HG02970 (cell line): ENCODE measurements around the gene EMX1.

Experiments
- ATAC-seq: cut with Tn5 transposase; IDR thresholded peaks from one replicate; pipeline ENCODE4 v1.9.1; 2021; ENCODE audit warnings: mild to moderate bottlenecking, moderate library complexity, moderate number of reproducible peaks; ENCODE audit not compliant: unreplicated experiment, low FRiP score

EMX1 gene

DNA sequence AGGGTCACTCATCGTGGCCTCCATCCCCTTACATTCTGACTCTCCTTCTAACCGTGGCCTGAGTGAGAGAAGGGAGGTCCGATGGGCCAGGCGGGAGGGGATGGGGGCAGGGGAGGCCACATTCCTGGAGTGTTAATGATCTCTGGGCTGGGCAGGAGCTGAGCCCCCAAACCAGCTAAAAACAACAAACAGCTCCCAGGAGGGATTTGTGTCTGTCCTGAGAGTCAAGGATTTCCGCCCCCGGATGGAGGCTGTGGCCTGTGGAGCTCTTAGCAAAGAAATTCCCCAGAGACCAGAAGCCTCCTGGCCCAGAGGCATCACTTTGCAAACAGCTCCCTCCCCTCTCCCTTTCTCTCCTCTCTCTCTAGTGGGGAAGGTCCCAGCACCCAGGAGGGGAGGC, 23.5 kb downstream of the EMX1 start:
- ATAC-seq = no peak

DNA sequence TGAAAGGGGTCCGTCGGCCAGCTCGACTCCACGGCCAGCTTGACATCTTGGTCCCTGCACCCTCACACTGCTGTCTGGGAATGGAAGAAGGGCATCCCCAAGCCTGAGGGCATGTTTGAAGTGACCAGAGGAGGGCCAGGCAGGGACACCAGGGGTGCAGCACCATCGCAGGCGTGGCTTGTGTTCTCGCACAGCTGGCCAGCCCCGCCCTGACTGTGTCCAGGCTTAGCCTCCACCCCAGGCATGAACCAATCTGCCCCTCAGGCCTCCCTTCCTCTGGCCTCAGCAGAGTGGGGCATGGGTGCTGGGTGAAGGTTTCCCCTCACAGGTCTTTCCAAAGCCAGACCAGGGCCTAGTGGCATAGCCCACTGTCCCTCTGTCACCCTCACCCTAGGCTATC, 25.0 kb downstream of the EMX1 start:
- ATAC-seq = no peak

DNA sequence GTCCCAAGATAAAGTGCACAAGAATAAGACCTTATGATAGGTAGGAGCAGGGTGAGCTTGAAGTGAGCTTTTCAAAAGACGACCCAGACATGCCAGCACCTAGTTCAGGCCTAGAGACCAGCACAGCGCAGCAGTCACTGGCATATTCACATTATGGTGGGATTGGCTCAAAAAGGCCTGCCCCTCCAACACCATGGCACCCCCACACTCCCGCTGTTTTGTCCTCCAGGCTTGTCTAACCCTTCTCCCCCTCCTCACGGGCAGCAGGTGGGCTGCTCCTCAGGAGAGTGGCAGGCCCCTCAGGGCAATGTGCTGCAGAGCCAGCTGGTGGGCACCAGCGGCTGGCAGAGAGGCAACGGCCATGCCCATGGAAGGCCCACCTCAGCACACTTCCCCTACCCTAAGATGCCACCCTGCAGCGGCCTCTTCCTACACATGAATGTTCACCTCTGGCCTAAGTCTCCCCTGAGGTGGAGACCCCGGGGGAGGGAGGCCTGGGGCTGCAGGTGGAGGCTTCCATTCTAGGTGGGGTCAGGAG, 25.6 kb downstream of the EMX1 start:
- ATAC-seq = no peak

DNA sequence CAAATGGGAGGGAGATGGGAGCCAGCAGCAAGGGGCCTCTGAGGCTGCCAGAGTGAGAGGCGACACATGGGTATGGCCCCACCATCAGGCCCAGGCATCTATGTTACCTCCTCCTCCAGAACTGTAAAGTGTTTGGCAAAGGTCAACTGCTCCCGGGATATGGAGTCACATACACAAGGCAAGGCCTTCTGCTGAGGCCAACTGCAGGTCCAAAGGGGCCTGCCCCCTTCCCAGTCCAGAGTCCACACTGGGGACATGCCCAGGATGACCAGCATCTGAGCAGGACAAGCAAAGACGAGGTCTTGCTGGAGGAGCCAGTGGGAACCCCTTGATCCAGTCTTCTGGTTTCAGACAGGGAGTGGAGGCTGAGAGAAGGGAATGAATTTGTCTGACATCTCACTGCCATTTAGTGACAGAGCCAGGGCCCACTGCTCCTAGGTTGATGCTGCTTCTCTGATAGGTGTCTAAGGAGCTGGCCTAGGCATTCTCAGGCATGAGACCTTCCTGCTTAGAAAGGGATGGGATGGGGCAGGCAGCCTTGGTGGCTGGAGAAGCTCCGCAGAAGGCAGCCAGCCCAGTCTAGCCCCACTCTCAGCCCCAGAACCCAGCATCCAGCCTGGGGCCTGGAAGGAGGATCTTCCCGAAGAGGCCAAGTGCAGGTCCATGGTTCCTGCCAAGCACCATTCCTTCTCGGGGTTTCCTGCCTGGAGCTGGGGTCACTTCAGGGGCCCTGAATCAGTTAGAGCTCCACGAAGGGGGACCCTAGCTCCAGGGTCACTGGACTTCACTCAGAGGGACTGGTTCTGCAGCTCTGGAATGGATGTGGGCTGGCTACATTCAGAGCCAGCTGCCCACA, 26.4 kb downstream of the EMX1 start:
- no peak for ATAC-seq

DNA sequence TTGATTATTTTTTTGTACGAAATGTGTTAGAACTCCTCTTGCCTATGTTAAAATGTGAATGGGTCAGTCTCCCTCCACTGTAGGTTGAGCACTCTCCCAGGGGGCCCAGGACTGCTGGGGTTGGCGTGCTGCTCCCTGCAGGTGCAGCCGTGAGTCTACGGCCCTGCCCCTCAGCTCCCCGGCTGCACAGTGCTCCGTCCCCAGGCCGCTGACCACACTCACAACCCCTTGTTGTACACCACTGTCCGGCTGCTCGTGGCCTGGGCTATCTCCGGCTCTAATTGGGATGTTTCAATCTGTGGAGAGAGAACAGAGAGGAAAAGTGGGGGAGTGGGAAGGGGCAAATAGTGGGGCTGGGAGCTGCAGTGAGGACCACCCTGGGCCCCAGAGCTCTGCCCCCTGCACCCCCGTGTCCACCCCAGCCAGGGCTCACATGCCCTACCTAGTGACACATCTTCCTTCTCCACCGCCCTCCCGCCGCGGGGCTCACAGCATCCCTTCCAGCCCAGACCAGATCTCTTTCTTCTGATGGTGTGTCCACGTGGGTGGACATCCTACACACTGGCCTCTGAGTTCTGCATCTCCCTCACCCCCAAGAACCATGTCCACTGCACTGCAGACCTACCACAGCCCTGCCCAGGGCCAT, 27.6 kb downstream of the EMX1 start:
- ATAC-seq = no peak

DNA sequence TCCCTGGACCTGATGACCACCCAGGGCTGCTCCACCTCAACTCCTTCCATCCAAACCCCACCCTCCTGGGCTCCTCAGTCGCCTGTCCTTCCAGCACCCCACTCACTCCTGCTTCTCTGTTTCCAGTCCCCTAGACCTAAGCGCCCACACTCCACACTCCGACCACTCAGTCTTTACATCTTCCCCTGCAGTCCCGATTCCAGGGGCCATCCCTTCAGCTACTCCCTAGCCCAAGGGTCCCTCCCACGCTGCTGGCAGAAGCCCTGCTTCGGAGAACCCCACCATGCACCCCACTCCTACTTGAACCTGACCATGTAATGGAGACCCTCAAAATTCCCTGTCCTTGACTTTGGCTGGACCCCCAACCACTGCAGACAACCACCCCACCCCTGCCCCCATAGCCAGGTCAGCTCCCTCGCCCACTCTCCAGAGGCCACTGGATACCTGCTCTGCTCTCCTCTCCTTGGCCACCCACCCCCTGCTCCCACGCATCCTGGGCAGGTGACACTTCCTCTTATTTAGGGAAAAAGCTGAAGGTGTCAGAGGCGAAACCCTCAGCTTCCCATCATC, 28.2 kb downstream of the EMX1 start:
- ATAC-seq = no peak

DNA sequence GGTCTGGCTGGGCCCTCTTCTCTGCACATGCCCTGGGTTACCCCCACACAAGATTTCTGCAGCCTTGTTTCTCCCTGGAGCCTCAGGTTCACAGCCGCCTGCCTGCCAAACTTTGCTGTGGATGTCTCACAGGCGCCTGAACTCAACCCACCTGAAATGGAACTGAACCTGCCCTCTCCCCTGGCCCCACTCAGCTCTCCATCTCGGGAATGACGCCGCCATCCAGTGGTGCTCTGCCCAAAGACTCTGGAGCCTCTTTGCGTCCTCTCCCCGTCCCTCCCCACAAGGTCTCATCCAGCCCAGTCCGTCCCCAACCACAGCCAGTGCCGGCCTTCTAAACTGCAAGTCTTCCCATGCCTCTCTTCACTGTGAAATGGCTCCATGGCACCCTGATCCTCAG, 29.1 kb downstream of the EMX1 start:
- ATAC-seq = no peak

DNA sequence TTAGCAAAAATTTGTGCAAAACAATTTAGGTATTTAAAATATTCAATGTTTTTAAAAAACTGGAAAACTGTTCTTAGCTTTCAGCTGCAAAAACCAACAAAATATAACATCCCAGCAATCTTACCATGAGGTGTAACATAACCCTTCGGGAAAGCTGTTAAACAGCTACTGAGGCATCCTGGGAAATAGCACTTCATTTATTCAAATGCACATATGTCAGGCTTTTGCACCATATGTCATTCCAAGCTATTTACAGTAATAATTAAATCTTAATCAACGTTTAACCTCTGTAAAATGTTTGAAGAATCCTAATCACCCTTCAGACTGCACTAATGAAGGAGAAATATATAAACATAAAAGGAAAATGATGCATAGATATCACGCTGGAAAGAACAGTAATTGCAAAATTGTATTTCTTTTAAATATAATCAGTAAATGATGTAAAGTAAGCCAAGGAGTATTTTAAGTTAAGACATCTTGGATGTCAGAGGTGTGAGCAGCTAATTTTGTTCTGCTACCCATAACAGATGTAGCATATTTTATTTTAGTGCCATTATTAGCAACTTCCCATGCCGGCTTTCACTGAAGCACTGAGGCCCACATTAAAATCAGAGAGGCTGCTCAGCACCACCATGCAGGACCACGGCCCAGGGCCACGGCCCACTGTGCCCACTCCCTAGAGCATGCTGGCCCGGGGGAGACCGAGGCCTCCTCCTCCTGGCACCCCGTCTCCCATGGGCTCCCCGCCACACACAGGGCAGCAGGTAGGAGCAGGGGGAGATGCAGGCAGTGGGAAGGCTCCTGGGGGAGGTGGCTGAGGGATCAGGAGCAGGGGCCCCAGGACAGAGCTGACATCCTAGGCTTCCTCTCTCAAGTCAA, 30.9 kb downstream of the EMX1 start:
- ATAC-seq = no peak

DNA sequence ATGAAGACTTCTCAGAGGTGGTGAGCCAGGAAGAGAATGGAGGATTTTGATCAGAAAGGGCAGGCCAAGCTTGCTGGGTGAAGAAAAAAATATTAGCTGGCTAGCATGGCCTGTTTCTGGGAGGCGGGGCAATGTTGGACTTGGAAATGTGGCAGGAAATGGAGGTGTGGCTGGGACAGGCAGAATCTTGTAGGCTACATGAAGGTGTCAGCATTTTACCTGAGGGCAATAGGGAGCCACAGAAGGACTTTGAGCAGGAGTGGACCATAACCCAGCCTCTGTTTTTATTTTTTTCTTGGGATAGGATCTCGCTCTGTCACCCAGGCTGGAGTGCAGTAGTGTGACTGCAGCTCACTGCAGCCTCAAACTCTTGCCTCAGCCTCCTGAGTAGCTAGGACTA, 31.7 kb downstream of the EMX1 start:
- ATAC-seq = no peak

DNA sequence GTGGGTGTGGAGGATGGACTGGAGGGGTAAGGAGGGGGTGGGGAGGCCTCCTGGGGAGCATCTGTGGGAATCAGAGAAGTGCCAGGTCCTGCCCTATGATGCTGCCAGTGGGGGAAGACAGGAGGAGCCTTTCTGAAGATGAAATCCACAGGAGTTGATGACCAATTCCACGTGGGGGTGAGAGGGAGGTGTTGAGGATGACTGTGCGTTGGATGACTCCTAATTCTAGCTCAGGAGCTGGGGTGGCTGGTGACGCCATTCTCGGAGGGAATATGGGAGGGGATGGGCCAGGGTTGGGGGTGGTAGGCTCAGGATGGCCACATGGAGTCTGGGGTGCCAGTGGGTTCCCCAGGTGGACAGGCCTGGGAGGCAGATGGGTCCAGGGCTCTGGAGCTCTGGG, 32.3 kb downstream of the EMX1 start:
- no peak for ATAC-seq

DNA sequence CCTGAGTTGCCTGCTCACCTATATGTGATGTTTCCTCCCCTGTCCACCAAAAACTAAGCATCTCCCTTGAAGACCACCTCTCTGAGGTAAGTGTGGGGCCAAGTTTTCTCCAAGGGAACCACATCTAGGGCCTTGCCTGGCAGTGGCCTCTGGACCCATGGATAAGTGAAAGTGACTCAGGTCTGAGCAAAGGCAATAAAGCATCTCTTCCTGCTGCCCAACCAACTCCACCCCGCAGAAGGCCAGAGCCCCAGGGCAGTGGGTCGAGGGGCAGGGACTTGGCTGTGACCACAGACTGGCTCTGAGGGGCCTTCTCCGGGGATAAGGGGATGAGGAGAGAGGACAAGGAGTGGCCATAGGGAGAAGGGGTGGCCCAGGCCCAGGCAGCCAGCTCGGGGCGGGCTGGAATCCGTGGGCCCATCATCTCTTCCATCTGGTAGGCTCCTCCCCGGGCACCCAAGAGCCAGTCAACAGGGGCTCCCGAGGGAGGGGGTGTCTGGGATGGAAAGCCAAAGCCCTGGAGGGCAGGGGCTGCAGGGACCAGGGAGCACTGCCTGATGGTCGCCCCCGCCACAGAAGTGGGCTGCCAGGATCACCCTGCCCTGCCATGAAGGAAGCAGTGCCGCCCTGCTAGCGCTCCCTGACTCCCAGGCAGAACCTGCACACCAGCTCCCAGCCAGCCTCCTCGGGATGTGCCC, 33.4 kb downstream of the EMX1 start:
- ATAC-seq = no peak

DNA sequence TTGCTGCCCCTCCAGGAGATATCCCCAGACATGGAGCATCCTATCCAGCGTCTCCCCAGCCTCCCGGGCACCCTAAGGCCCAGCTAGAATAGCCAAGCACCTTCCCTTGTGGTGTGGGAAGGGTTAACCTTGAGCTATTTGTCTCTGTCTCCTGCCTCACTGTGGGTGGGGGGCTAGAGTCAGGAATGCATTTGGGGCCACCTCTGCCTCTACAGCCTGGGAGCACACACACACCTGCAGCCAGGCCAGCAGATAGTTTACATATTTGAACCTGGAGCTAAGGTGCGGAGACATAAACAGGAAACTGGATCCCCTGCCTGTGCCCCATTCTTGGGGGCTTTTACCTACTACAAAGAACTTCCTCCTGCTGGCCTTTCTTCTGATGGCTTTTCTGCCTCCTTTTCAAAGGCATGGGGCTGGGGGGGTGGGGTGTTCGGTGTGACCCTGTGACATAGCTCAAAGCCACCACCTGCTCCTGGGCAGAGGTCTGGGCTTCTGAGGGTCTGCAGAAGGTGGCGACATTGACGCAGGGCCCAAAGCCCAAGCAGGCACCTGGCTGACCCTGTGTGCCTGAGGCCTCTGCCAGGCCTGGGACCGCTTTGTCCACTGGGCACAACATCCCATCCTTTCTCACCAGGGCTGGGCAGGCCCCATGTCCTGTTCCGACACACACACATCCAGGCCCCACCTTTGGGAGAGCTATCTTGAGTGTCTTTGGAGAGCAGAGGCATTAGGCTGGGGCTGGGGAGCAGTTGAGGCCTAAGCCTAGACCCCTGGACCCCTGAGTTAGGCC, 34.2 kb downstream of the EMX1 start:
- ATAC-seq = no peak

DNA sequence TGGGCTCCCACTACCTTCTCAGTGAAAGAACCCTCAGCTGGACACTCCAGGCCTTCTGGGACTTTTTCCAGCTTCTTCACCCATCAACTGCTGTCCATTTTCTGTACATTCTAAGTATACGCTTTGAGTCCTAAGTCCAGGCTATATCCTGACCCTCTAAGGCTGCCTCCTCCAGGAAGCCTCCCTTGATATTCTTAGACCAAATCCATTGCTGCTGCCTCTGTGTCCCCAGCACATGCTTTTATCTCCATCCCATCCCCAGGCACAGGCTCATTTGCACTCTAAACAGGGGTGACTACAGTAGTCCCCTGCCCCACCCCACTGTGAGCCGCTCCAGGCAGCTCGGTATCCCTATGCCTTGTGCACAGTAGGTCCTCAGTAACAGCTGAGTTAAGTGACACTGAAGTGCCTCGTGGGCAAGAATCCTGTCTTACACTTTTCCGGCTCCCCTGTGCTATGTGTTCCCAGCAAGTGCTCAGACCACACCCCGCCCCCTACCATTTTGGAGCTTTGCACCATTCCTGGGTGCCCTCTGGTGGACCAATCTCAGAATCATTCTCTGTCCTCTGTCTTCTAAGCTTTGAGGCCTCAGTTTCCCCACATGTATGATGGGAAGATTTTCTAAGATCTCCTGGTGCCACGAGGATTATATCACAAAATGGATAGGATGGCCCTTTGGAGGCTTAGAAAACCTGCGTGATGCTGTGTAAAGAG, 34.9 kb downstream of the EMX1 start:
- no peak for ATAC-seq

DNA sequence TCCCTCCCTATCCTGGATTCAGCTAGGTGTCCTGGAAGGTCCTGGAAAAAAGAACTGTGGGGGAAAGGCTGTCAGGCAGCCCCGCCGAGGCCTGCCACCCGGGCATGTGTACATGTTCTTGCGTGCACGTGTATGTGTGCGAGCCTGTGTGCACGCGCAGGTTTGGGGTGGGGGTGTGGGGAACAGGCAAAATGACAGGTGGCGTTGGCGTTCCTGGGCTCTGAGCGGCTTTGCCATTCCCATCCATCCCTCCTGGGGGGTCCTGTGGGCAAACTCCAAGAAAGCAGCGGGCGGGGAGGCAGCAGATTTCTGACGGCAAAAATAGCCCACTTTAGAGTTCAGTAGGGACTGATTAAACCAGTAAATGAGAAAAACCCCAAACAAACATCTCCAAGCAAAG, 35.6 kb downstream of the EMX1 start:
- ATAC-seq = no peak

DNA sequence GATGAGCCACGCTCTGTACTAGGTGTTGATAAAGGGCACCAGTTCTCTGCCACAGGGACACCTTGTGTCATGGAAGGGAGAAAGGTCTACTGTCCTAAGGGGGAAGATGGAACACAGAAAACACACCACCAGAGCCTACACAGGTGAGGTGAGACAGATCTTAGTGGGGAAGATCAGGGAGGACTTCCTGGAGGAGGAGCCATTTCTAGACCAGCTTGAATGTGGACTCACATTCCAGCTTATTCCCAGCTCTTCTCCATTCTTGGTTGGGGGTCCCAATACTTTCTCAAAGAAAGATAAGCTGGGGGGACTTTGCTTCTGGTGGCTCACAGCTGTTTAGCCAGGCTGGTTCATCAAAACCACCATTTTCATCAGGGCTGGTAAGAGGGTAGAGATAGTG, 36.2 kb downstream of the EMX1 start:
- ATAC-seq = no peak

DNA sequence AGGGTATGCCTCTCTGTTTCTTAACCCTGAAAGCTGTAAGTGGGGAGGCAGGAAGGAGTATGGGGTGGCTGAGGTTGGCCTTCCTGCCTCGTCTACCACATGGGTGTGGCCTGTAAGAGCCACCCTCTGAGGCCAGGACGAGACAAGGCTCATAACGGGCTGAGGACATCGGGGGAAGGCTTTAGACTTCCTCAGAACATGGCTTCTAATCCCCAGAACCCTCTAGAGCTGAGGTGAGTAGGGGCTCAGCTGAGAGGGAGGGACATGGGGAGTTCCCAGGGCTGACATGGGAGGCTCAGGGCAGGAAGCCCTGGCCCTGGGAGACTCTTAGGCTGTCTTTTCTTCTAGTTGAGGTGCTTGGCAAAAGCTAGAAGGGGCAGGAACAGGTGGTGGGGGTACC, 36.7 kb downstream of the EMX1 start:
- ATAC-seq = no peak

DNA sequence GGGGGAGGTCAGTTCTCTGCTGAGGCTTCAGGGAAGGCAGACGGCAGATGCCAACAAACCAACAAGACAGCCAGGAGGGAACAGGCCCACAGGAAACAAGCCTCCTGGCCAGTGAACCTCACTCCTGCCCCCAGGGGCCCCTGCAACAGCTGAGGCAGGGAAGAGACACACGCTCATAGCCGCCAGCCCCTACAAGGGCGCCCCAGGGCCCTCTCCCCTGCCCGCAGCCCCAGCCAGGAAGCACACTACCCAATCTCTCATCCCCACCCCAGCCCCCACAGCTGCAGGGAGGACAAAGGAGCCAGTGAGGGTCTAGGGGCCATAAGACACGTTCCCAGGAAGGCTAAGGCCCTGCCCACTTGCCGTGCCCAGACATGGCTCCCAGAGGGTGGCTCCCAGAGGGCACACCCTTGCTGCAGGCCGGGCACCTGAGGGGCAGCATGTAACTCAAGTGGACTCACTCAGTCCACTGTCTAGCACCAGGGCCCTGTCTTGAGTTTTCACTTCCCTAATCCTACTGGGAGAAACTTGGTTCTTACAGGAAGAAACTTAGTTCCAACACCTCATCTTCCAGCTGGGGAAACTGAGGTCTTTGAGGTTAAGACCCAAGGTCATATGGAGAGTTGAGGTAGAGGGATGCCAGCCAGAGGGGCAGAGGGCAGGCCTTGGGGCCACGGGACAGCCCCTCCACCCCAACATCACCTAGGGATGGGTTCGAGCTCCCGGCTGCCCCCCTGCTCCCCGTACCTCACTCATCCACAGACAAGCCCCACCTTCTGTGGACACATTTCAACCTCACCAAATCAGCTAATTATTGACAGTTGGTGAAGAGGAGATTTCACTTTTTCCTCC, 37.3 kb downstream of the EMX1 start:
- no peak for ATAC-seq
